Fibroblast of the aortic adventitia (primary cell): ENCODE measurements around the gene NUMBL. TPM values are rescaled to one million over a fixed set of nuclear protein-coding genes. Genes with fewer than 3 reads are reported as not detected.
"Not testable (repeated sequence)": the region's sequence is repeated elsewhere in the genome, so short reads cannot be mapped to it uniquely, and the experiment has no call there.

Experiments
- DNase-seq: peaks from one replicate; pipeline ENCODE4 v3.0.0-alpha.2; 2010; ENCODE audit warnings: low read depth
- H3K4me3 ChIP-seq: 2 replicates; pipeline ENCODE4 v1.5.1; 2011; ENCODE audit warnings: low read depth, mild to moderate bottlenecking, control low read depth, low read length, moderate library complexity
- total RNA-seq: library from RNA; depleted of rRNA; stranded (reverse); fragments of >200 nt; gene quantifications from 2 replicates; pipeline ENCODE4 v1.2.3, GENCODE V29; 2012; ENCODE audit warnings: low replicate concordance
- TF ChIP-seq, protein P1 (sequence below): IDR thresholded peaks from 2 replicates; pipeline ENCODE4 v1.5.1; 2011; ENCODE audit warnings: mild to moderate bottlenecking, low read length, control low read depth, inconsistent platforms; ENCODE audit not compliant: insufficient read depth

Gene NUMBL
- total RNA-seq, 1 donor = 51.4 TPM

- TF ChIP-seq, protein P1, sequence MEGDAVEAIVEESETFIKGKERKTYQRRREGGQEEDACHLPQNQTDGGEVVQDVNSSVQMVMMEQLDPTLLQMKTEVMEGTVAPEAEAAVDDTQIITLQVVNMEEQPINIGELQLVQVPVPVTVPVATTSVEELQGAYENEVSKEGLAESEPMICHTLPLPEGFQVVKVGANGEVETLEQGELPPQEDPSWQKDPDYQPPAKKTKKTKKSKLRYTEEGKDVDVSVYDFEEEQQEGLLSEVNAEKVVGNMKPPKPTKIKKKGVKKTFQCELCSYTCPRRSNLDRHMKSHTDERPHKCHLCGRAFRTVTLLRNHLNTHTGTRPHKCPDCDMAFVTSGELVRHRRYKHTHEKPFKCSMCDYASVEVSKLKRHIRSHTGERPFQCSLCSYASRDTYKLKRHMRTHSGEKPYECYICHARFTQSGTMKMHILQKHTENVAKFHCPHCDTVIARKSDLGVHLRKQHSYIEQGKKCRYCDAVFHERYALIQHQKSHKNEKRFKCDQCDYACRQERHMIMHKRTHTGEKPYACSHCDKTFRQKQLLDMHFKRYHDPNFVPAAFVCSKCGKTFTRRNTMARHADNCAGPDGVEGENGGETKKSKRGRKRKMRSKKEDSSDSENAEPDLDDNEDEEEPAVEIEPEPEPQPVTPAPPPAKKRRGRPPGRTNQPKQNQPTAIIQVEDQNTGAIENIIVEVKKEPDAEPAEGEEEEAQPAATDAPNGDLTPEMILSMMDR = no peak
- H3K4me3 ChIP-seq = no peak overlapping the region
- DNase-seq = no peak
Observed at GRCh38 chr19:40658031-40658430, 32.4 kb downstream of the NUMBL start.

GRCh38 chr19:40655684-40656083 lies 34.8 kb downstream of the NUMBL start:
- not testable (repeated sequence) for DNase-seq

GRCh38 chr19:40652303-40652702 lies 38.1 kb downstream of the NUMBL start:
- not testable (repeated sequence) for DNase-seq, H3K4me3 ChIP-seq

More at GRCh38 chr19:40655684-40656083, 34.8 kb downstream of the NUMBL start:
- not testable (repeated sequence) for H3K4me3 ChIP-seq

- no peak overlapping the region for H3K4me3 ChIP-seq
- peak; percentile 98 for DNase-seq
- TF ChIP-seq, protein P1 = no peak
Observed at GRCh38 chr19:40650749-40651305, 39.6 kb downstream of the NUMBL start.

DNA sequence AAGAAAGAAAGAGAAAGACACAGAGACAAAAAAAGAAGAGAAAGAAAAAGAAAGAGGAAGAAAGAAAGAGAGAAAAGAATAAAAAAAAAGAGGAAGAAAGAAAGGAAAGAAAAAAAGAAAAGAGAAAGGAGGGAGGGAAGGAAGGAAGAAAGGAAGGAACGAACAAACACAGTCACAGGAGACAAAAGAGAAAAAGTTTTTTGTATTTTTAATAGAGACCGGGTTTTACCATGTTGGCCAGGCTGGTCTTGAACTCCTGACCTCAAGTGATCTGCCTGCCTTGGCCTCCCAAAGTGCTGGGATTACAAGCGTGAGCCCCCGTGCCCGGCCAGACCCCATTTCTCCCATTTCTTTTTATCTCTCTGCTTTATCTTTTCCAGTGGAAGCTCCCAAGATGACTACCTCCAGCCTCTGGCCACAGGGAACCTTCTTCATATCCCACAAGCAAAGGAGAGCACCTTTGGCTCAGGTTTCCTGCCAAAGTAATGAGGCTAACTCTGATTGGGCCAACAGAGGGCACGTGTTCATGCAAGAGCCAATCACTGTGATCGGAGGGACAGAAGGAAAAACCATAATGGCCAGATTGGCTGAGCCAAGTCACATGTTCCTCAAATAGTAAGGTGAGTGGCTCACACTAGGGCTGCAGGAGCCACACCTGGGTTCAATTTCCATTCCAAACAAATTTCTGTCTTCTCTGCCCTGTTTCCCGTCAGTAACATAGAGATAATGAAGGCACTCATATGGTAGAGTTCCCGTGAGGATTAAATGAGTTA lies 40.4 kb downstream of the NUMBL start:
- peak; percentile 54 for DNase-seq
- H3K4me3 ChIP-seq = not testable (repeated sequence)

DNA sequence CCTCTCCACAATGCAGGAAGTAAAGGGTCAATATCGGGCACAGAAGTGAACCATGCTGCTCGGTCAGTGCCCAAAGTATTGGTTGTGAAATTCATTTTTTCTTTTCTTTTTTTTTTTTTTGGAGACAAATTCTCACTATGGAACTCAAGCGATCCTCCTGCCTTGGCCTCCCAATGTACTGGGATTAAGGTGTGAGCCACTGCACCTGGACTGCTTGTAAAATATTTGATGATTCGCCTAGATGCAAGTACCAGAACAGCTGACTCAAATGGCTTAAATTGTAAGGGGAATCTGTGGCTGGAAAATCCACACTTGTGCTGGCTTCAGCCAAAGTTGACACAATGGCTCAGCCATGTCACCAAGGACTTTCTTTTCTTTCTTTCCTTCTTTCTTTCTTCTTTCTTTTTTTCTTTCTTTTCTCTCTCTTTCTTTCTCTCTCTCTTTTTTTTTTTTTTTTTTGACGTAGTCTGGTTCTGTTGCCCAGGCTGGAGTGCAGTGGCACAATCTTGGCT lies 43.7 kb downstream of the NUMBL start:
- H3K4me3 ChIP-seq = no peak overlapping the region
- TF ChIP-seq, protein P1 = no peak
- no peak for DNase-seq

GRCh38 chr19:40642757-40643305 lies 47.6 kb downstream of the NUMBL start:
- no peak overlapping the region for H3K4me3 ChIP-seq
- TF ChIP-seq, protein P1 = no peak
- DNase-seq = peak; percentile 63

GRCh38 chr19:40642051-40642706 lies 48.3 kb downstream of the NUMBL start:
- H3K4me3 ChIP-seq = no peak overlapping the region
- no peak for DNase-seq
- TF ChIP-seq, protein P1 = no peak
